Suppressor macrophage (primary cell): ENCODE measurements around the gene RBMY1J.
"Not testable (repeated sequence)": the region's sequence is repeated elsewhere in the genome, so short reads cannot be mapped to it uniquely, and the experiment has no call there.

Experiments used
- DNase-seq, 4 experiments: peaks; one replicate each; pipeline ENCODE4 v3.0.0-alpha.2; 2020 to 2022
- total RNA-seq, 17 experiments: gene quantifications; one replicate each; lab custom pipeline; 2026; ENCODE audit warnings: mixed read lengths in 6 of 17, inconsistent platforms in 3 of 17; lab: John Stamatoyannopoulos, UW

Gene RBMY1J
- 0 reads per million in 17 experiments for total RNA-seq

DNA sequence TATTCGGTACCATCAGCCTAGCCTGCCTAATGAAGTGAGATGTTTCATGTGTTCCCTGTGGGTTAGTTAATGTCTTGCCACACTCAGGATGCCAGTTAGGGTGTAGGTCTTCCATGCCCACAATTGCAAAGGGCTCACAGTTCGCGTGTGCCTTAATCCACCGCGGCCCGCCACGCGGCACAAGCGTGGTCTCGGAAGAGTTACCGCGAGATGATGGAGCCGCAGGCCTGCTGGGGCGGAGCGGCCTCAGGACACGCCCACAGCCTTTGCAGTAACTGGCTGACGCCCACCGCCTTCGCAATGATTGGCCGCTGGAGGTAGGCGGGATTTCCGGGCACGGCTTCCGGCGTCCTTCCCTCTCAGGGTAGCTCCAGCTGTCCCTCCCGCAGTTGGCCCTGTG is at the start of gene RBMY1J:
Gene RBMY1J (plus strand): TSS at position 301 of the 400 bp plus-strand sequence. CDS start 2,038 bp downstream, outside the sequence.
- DNase-seq = not testable (repeated sequence)

- no peak for DNase-seq
Measured at GRCh38 chrY:22367416-22367815, 35.8 kb upstream of the RBMY1J start.

- no peak for DNase-seq
Measured at GRCh38 chrY:22370623-22371022, 32.6 kb upstream of the RBMY1J start.

DNA sequence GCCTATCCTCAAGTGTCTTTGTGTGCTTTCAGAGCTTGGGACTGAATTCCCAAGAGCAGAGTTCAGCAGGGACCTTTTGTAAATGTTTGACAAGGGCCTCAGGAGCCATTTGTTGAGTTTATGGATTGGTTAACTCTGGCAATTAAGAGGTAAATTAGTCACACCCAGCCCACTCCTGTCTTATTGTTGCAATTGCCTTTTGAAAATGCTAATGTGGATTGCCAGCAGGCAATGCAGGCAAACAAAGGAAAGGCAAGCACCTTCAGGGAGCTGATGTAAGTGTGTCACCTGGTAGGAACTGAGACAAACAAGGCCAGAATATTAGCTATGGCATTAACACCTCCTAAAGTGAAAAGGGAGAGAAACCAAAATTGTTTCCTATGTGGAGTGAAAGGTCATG is 29.7 kb upstream of the RBMY1J start:
- no peak for DNase-seq

GRCh38 chrY:22444718-22445396 is 41.6 kb downstream of the RBMY1J start:
- not testable (repeated sequence) for DNase-seq

GRCh38 chrY:22455522-22455921 is 52.3 kb downstream of the RBMY1J start:
- not testable (repeated sequence) for DNase-seq

DNA sequence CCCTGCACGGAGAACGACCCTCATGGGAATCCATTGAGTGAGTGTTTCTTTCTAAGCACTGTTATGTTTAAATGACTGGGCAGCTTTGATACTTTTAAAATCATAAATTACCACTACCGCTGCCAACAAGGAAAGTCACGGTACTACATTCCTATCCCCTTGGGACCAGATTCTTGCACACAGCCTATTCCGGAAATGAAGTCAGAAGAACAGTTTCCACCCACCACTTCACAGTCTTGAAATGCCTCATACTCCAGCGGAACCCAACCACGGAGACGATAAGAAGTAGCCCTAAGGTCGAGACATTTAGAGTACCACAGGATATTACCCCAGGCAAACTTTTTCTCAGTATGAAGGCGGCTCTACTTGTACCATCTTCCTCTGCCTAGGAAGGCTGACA is 58.8 kb downstream of the RBMY1J start:
- DNase-seq = not testable (repeated sequence)
